DOHH2 (cell line): Measurements from ENCODE around the gene CIAO3.

Experiments used
- H3F3A ChIP-seq: fragments of 200-600 bp; sonication (generic), shearing (Covaris generic); 2 replicates; pipeline ENCODE4 v1.6.0; 2016; ENCODE audit warnings: antibody characterized with exemption, mild to moderate bottlenecking; ENCODE audit not compliant: control insufficient read depth, insufficient read depth
- H3K27ac ChIP-seq: fragments of 200-600 bp; sonication (generic); 2 replicates; pipeline ENCODE4 v1.5.1; 2014; ENCODE audit warnings: low read depth, mild to moderate bottlenecking, low read length, moderate library complexity
- H3K27me3 ChIP-seq: fragments of 200-600 bp; sonication (generic); 2 replicates; pipeline ENCODE4 v1.6.1; 2014; ENCODE audit warnings: mild to moderate bottlenecking, low read length, mixed read lengths; ENCODE audit not compliant: control insufficient read depth
- H3K36me3 ChIP-seq: fragments of 200-600 bp; sonication (generic); 2 replicates; pipeline ENCODE4 v1.6.1; 2014; ENCODE audit warnings: mild to moderate bottlenecking, low read length, moderate library complexity, mixed read lengths; ENCODE audit not compliant: control insufficient read depth
- H3K4me1 ChIP-seq: fragments of 200-600 bp; sonication (generic); 2 replicates; pipeline ENCODE4 v1.6.1; 2014; ENCODE audit warnings: mild to moderate bottlenecking, low read length, mixed read lengths; ENCODE audit not compliant: control insufficient read depth
- H3K4me2 ChIP-seq: fragments of 200-600 bp; sonication (generic); 2 replicates; pipeline ENCODE4 v1.6.0; 2014; ENCODE audit warnings: mild to moderate bottlenecking, low read length, moderate library complexity
- H3K4me3 ChIP-seq: fragments of 200-600 bp; sonication (generic); 2 replicates; pipeline ENCODE4 v1.5.1; 2014; ENCODE audit warnings: mild to moderate bottlenecking, low read length, mixed read lengths
- H3K79me2 ChIP-seq: fragments of 200-600 bp; sonication (generic); 2 replicates; pipeline ENCODE4 v1.6.1; 2014; ENCODE audit warnings: mild to moderate bottlenecking, low read length, mixed read lengths; ENCODE audit not compliant: control insufficient read depth
- H3K9me2 ChIP-seq: fragments of 200-600 bp; sonication (generic); replicated peaks from 2 replicates; pipeline ENCODE4 v1.6.1; 2014; ENCODE audit warnings: mild to moderate bottlenecking, low read length, mixed read lengths; ENCODE audit not compliant: control insufficient read depth
- H3K9me3 ChIP-seq: fragments of 200-600 bp; sonication (generic); 2 replicates; pipeline ENCODE4 v1.6.1; 2014; ENCODE audit warnings: antibody characterized with exemption, low read length, mixed read lengths; ENCODE audit not compliant: control insufficient read depth, insufficient read depth
- H4K20me1 ChIP-seq: fragments of 200-600 bp; sonication (generic); 2 replicates; pipeline ENCODE4 v1.6.0; 2014; ENCODE audit warnings: low read depth, mild to moderate bottlenecking, antibody characterized with exemption, low read length, moderate library complexity; ENCODE audit not compliant: control insufficient read depth, insufficient read depth
- EZH2phosphoT487 ChIP-seq: fragments of 200-600 bp; sonication (generic); IDR thresholded peaks from 2 replicates; pipeline ENCODE4 v1.6.1; 2017; ENCODE audit warnings: borderline replicate concordance, mild to moderate bottlenecking, antibody characterized with exemption, low read length, moderate library complexity, mixed read lengths
- TF ChIP-seq, protein P1 (sequence below): fragments of 200-600 bp; sonication (generic); IDR thresholded peaks from one replicate; pipeline ENCODE4 v1.5.1; 2014; ENCODE audit warnings: antibody characterized with exemption, mild to moderate bottlenecking, low read depth, low read length; ENCODE audit not compliant: poor library complexity, severe bottlenecking

CIAO3 gene

DNA sequence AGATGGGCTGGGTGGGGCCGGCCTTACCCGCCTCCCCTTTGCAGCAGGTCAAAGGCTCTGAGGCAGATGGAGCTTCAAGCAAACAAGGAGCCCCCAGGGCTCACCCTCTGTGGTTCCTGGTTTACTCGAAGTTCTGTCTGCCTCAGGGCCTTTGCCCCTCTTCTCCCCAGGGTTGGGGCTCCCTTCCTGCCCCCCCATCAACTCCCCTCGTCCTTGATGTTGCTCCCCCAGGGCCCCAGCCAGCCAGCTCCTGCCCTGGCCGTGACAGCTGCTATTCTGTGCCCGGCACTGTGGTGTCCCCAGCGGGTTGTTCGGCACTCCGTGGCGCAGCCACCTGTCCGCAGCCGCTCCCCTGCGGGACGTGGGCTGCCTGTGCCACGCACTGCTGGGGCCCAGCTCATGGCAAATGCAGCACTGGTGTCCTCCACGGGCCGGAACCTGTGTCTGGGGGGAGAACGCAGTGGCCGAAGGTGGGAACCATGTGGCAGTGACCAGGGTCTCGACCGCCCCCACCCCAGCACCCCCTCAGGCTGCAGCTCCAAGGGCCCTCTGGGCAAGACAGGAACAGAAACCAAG is 30.2 kb downstream of the CIAO3 start:
- peaks cover 44% of the 10 kb centered on the region for H3K27me3 ChIP-seq
- TF ChIP-seq, protein P1, sequence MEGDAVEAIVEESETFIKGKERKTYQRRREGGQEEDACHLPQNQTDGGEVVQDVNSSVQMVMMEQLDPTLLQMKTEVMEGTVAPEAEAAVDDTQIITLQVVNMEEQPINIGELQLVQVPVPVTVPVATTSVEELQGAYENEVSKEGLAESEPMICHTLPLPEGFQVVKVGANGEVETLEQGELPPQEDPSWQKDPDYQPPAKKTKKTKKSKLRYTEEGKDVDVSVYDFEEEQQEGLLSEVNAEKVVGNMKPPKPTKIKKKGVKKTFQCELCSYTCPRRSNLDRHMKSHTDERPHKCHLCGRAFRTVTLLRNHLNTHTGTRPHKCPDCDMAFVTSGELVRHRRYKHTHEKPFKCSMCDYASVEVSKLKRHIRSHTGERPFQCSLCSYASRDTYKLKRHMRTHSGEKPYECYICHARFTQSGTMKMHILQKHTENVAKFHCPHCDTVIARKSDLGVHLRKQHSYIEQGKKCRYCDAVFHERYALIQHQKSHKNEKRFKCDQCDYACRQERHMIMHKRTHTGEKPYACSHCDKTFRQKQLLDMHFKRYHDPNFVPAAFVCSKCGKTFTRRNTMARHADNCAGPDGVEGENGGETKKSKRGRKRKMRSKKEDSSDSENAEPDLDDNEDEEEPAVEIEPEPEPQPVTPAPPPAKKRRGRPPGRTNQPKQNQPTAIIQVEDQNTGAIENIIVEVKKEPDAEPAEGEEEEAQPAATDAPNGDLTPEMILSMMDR, result no peak
- no peak for TF ChIP-seq EZH2phosphoT487
- no peaks in the 10 kb centered on the region for H3K36me3 ChIP-seq
- no peaks in the 10 kb centered on the region for H3K79me2 ChIP-seq
- H3K9me3 ChIP-seq, result no peaks in the 10 kb centered on the region
- no peak overlapping the region for H3K4me3 ChIP-seq
- H3K4me2 ChIP-seq, result no peak overlapping the region
- 0 out of 2 replicates have a peak, but pooled peaks cover 4% of the 10 kb centered on the region for H4K20me1 ChIP-seq
- H3K9me2 ChIP-seq, result no peaks in the 10 kb centered on the region
- no peak overlapping the region for H3K27ac ChIP-seq
- H3K4me1 ChIP-seq, result peaks cover 14% of the 10 kb centered on the region
- 0 out of 2 replicates have a peak, but pooled peaks cover 2% of the 10 kb centered on the region for H3F3A ChIP-seq

DNA sequence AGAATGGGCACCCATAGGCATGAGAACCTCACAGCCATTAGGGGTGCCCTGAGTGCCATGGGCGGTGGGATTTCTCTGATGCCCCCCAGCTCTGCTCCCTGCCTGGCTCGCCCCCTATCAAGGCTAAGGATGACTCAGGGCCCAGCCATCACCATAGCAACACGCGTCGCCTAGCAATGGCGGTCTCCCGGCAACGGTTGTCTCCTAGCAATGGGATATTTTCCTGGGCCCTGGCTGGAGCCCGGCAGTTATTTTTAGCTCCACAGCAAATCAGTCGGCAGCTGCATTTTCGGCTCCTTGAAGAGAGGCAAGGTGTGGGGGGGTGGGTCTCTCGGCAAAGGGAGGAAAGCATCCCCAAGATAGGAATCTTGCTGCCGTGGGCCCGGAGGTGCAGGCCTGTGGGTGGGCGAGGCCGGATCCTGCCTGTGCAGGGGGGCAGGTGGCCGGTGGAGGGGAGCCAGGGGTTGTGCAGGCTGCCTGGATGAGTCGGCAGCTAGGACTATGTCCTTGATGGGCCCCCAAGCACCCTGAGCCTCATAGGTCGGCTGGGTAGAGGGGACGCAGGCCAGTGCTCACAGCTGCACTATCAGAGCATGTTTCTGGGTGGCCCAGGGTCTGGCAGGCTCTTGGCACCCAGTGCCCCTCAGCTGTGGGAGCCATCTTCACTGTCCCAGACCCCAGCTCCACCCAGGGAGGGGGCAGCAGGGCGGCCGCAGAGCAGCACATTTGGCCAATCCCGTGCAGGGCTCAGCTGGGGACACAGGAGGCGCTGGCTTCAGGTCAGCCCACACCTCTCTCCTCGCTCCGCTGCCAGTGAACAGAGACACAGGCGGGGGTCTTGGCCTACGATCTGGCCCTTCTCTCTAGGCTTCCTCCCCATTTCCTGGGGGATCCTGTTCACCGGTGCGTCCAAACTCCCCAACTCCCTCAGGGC is 31.0 kb downstream of the CIAO3 start:
- H4K20me1 ChIP-seq, result 0 out of 2 replicates have a peak, but pooled peaks cover 4% of the 10 kb centered on the region
- no peak overlapping the region for H3K4me3 ChIP-seq
- H3K36me3 ChIP-seq, result no peaks in the 10 kb centered on the region
- H3K27me3 ChIP-seq, result peaks cover 40% of the 10 kb centered on the region
- 0 out of 2 replicates have a peak, but pooled peaks cover 2% of the 10 kb centered on the region for H3F3A ChIP-seq
- no peaks in the 10 kb centered on the region for H3K9me3 ChIP-seq
- peaks cover 11% of the 10 kb centered on the region for H3K4me1 ChIP-seq
- TF ChIP-seq, protein P1, result no peak
- no peak for TF ChIP-seq EZH2phosphoT487
- no peaks in the 10 kb centered on the region for H3K79me2 ChIP-seq
- H3K9me2 ChIP-seq, result no peaks in the 10 kb centered on the region
- no peak overlapping the region for H3K4me2 ChIP-seq
- no peak overlapping the region for H3K27ac ChIP-seq

- no peak overlapping the region for H3K4me2 ChIP-seq
- no peak overlapping the region for H3K4me3 ChIP-seq
- H4K20me1 ChIP-seq, result 0 out of 2 replicates have a peak, but pooled peaks cover 4% of the 10 kb centered on the region
- H3K9me2 ChIP-seq, result no peaks in the 10 kb centered on the region
- H3K79me2 ChIP-seq, result no peaks in the 10 kb centered on the region
- TF ChIP-seq EZH2phosphoT487, result no peak
- TF ChIP-seq, protein P1, result no peak
- H3F3A ChIP-seq, result 0 out of 2 replicates have a peak, but pooled peaks cover 2% of the 10 kb centered on the region
- H3K36me3 ChIP-seq, result no peaks in the 10 kb centered on the region
- no peak overlapping the region for H3K27ac ChIP-seq
- H3K4me1 ChIP-seq, result peaks cover 4% of the 10 kb centered on the region
- H3K27me3 ChIP-seq, result peaks cover 49% of the 10 kb centered on the region
- no peaks in the 10 kb centered on the region for H3K9me3 ChIP-seq
These were observed 31.8 kb downstream of the CIAO3 start for GRCh38 chr16:708959-709358.
